HG02870 (cell line): ENCODE data around the gene TBC1D22A.
"Not testable (repeated sequence)": the region's sequence is repeated elsewhere in the genome, so short reads cannot be mapped to it uniquely, and the experiment has no call there.

ENCODE experiments used
- ATAC-seq: cut with Tn5 transposase; IDR thresholded peaks from one replicate; pipeline ENCODE4 v1.9.1; 2021; ENCODE audit warnings: mild to moderate bottlenecking, moderate library complexity; ENCODE audit not compliant: unreplicated experiment

The TBC1D22A gene

DNA sequence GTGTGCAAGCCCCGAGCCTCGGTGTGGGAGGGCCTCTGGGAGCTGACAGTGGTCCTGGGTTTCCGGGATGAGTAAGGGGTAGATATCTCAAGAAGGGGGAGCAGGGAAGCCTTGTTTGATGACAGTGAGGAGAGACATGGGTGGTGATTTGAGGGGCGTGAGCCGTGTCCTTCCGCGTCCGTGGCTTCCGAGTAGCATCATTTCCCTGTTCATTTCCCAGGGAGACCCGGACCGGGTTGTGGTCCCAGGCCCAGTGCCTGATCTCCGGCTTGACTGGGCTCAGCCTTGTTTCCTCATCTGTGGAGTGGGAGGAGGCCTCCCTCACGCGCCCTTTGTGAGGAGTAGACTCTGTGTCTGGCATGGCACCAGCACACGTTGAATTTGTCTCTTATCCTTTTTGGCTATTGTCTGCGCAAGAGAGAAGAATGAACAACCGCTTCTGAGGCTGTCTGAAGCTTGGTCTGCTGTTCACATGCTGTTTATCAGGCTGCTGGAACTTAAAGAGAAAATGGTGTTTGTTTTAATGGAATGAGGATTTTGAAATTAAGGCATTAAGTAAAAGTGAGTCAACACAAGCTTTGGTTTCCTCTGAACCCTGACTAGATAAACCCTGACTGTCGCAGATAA lies 348.5 kb downstream of the TBC1D22A start:
- no peak for ATAC-seq

DNA sequence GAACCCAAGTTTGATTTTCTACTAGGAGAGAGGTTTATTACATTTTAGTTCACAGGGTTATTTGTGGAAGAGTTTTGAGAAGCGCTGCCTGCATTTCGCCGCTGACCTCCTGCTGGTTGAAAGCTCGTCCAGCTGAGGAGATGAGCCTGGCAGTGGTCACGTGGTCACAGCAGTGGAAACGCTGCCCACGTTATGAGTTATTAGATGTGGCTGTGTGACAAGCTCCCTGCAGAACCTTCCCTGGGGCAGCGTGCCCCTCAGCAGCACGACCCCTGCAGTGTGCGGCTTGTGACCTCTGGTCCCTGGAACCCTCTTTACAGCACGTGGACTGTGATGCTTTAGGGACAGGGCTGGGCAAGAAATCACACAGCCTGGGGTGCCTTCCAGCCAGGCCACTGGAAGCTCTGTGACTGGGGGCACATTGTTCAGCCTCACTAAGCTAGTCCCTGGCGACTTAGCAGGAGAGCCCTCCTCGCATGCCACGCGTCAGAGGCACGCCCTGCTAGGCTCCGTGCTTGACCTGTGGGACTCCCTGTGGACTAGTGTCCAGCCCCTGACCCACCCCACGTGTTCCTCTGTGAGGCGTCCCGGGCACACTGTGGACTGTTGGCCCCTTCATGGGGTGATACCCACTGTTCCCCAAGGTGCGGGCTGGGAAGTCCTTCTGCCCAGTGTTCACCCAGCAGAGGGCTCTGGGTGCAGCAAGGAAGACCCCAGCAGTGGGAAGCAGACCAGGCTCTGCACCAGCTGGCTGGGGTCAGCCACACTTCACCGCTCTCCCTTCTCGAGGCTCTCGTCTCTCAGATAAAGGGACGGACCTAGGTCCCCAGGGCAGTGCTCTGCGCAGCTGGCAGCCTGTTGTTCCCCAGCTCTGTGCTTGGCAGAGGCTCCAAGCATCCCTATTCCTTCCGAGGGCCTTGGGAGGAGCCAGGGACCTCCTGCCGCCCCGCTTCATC lies 349.5 kb downstream of the TBC1D22A start:
- no peak for ATAC-seq

DNA sequence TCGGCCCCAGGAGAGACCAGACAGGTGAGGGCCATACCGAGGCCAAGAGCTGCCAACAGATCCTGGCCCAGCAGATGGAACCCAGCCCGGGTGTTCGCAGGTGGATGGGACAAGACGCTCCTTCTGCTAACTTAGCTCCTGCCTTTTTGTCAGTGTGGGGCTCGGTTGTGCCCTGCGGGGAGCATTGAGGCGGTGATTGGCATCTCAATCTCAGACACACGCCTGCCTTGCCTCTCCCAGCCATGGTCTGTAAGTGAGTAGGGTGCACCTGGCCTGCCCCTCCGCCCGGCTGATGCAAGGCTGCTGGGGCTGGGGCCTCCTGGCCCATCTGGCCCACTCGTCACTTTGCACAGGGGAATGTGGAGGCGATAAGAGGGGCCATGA lies 350.1 kb downstream of the TBC1D22A start:
- ATAC-seq, result no peak

DNA sequence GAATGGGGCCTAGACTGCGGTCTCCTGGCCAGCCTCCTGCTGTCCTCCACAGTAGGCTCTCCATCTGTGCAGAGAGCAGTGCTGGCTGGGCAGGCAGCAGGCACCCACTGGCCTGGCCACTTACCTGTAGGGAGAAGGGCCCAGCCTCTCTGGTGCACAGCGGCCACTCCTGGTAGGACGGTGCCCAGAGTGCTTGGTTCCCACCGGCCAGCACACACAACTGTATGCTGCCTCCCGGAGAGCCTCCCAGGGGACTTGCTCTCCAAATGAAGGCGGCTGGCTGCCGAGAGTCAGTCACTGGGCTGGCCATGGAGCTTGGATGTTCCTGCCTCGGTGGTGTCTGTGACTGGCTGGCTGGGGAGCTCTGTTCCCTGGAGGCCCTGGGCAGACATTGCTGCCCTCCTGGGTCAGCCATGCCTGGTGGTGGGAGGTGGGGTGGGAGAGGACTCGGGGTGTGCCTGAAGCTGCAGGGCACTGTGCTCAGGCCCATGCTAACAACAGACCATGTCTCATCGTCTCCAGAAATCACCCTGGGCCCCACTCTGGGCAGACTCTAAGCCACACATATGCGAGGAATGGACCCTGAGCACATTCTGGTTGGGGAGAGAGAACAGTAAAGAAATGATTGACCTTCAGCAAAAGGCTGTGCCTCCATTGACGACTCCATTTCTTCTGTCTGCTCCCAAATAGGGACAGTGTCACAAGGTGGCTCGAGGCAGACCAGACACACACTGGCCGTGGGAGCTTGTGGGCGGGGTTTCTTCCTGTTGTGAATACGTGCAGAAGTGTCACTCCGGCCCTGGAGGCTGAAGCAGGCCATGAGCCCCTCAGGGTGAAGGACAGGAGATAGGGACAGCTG lies 350.8 kb downstream of the TBC1D22A start:
- no peak for ATAC-seq

DNA sequence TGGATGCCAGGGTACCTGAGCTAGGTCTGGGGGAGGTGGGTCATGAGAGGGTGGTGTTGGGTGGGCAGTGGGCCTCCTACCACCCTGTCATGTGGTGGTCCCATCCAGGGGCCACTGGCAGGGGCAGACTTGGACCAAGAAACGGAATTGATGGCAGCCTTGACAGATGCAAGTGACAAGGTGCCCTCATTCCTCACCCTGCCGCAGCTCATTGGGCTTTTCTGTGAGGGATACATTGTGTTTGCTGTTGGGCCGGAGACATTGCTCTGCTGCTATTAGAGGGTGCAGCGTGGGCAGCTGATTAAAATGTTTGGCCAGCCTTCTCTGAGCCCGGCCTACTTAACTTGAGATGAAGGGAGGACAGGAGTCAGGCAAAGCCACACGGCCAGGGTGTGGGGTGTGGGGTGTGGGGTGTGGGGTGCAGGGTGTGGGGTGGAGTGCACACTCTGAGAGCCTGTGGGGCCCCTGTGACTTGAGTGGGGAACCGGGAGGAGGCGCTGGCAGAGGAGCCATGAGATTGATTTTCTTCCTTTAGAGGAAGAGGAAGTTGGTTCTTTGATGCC lies 351.5 kb downstream of the TBC1D22A start:
- ATAC-seq, result no peak

DNA sequence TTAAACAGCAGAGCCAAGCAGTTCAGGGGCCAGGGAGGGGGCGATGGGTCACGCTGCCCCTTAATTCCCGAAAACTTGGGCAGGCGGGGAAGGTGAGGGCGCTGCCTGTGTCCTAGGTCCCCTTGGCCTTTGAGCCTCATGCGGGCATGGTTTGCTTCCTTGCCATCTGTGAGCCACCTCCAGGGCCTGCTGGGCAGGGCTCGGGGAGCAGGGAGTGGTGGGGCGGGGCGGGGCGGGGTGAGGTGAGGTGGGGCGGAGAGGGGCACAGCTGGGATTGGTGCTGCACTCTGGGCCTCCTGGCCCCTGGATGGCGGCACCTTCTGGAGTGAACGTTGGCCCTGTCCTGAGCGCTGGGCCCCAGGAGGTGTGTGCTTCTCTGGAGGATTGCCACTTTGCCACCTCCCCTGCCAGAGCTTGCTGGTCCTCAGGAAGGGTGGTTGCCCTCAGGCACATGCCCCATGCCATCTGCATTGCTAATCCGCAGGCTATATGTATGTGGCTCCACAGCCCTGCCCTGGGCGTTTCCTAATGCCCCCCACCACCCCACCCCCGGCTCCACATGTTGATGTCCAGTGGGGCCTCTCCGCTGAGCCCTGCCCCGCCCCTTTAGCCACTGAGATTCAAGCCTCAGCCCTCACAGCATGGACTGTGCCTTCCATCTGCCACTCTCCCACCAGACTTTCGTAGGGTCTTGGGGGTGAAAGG lies 352.5 kb downstream of the TBC1D22A start:
- ATAC-seq, result no peak

DNA sequence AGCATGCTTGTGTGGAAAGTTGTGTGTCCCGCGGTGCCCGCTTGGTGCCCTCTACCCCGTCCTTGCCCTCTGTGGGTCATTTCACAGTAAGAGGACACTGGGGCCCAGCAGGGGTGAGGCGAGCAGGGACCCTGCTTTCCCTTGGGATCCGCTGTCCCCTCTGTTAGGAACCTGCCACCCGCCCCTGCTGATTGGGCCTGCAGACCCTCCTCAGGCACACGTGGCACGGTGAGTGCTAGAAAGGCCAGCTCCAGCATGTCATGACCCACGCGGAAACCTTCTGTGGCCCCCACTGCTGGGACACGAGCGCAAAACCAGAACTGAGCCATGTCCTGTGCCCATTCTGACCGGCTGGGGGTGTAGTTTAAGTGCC lies 353.1 kb downstream of the TBC1D22A start:
- ATAC-seq, result no peak

DNA sequence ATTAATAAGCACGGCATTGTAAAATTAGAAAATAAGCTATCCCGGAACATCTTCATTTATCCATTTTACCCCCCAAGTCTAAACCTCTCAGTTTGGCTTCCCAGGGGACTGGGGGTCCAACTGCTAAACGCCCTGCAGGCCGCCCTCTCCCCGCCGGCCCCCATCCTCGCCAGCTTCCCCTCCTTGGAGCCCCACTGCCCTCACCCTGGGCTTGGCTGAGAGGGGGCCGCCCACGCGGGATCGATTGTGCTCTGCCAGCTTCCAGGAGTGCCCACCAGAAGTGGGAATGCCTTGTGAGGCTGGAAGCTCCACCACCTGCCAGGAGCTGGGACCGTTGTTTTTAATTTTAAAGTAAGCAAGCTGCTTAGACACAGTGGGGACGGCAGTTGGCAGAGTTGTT lies 353.5 kb downstream of the TBC1D22A start:
- ATAC-seq, result no peak

DNA sequence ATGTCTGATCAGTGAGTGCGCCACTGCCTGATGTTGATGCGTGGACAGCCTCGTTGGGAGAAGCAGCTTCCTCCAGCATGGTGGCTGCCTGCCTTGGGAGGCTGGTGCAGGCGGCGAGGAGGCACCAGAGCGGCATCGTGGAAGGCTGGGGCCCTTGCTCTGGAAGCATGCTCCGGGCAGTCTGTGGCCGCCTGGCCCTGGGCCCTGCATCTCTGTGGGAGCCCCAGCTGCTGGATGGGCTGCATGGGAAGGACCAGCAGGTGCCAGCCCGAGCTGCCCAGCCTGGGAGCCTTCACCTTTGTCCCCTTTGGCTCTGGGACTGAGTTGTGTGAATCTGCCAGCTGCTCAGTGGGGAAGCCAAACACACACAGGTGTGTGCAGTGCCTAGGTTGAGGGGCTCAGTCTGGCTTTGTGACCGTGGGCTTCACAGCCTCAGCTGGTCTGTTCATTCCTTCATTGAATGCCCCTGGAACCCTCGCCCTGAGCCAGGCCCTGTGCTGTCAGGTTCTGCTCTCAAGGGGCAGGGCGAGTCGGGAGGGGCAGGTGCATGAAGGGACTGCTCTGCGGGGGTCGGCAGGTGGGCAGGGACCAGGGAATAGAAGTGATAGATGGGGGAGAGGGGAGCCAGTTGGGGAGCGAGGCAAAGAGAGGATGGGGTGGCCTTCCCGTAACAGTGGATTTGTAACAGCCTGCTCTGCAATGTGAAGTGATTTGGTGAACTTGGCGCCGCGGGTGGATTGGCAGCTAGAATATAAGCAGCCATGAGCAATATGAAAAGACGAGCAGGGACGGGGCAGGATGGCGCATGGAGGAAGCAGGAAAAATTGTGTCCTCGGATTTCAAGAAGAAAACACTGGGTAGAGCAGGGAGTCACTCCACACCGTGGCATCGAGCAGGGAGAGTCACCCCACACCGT lies 354.2 kb downstream of the TBC1D22A start:
- ATAC-seq, result no peak

DNA sequence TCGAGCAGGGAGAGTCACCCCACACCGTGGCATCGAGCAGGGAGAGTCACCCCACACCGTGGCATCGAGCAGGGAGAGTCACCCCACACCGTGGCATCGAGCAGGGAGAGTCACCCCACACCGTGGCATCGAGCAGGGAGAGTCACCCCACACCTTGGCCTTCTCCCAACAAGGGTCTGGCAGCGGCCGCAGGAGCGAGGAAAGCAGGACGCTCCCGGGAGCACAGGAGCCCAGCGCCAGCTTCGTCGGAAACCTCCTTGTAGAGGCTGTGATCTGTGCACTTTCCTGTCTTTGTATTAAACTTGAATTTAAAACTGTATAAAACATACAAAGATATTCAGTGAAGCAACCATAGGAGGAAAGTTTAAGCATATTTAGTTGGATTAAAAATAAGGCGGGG lies 355.0 kb downstream of the TBC1D22A start:
- ATAC-seq, result not testable (repeated sequence)

DNA sequence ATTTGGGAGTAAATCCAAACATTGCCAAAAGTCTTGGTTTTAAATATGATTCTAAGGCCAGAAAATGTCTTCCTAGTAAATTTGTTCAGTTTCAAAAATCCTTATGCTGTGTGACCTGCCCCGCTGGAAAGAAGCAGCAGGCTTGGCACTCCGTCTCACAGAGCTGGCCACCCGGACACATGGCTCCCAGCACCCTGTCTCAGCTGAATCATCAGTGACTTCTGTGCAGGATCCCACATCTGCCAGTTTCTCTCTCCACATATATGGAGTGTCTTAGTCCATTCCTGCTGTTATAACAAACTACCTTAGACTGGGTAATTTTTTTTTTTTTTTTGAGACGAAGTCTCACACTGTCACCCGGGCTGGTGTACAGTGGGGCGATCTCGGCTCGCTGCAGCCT lies 356.7 kb downstream of the TBC1D22A start:
- ATAC-seq, result no peak

DNA sequence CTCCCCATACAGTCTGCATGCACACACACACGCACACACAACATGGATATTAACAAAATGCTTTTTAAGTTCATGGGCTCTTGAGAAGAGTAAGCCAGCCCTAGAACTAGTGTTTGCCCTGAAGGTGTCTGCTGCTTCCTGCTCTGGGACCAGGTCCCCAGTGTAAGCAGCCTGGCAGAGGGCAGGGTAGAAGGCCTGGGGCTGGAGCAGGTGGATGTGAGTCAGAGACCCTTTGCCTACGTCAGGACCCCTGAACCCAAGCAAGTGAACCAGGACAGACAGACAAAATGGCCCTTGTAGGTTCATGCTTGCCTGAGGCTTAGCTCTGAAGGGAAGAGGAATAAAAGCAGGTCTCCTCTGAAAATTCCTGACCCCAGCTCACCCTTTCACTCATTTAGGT lies 357.9 kb downstream of the TBC1D22A start:
- no peak for ATAC-seq

DNA sequence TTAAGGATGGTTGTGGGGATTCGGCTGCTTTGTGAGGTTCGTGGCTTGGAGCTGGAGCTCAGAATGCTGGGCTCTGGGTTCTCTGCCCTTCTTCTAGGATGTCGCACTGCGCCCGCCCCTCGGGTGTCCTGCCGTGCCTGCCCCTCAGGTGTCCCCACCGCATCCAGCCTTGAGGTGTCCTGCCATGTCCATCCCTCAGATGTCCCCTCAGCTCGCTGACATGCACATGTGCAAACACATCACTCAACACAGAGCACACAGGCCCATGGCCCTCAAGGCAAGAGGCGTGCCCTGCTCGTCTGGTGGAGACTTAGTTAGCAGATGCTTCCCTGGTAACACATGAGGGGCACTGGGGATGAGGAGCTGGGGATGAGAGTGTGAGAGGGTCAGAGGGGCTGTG lies 359.3 kb downstream of the TBC1D22A start:
- no peak for ATAC-seq

DNA sequence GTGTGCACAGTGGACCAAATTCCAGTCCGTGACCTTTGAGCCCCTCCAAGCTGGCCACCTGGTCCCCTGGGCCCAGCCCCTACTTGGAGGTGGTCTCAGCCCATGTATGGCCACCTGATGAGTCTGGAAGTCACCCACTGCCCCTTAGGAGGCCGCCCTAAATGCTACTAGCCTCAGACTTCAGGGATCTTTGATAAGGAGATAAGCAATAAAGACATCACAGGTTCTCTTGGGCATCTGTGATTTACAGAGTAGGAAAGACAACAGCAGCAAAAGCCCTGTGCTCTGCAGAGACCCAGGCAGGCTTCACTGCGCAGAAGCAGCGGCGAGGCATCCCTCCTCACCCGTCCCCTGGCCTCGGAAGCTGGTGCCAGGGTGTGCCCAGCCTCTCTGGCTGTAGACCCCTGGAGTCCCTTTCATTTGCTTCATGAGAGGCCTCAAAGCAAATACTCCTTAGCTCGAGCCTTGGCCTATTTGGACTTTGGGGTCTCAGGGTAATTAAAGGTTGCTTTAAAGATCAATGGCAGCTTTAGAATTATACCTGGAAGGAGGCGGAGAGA lies 360.1 kb downstream of the TBC1D22A start:
- ATAC-seq, result no peak

DNA sequence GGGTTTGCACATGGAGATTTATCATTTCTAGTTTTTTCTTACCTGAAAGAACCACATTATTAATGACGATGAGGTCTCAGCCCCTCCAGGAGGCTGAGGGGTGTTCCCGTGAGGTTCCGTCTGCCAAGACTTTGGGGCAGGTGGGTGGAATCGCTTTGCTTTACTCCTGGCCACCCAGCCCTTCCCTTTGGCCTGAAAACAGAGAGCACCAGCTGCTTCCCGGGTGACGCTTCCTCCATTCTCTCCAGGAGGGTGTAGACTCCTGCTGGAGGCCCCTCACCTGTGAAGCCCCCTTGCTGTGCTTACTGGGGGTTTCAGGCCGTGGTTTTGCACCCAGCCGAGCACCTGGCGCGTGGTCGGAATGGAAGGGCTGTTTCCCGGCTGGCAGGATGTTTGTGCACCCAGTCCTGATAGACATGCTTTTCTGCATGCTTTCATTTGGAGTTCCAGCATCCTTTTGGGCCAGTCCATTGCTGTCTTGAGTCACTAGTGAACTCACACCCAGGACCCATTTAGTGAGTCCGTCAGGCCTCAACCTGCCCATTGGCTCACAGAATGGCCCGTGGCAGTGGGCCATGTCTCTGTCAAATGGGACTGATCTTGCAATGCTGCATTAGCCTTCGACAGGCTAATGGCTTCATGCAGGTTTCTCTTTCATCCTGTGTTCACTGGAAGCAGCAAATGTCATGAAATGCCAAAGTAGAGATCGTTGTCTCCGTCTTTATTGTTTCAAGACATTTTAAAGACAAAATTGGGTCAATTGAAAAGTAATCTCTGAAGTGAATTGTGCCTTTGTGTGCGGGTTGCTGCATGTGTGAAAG lies 360.8 kb downstream of the TBC1D22A start:
- ATAC-seq, result no peak

DNA sequence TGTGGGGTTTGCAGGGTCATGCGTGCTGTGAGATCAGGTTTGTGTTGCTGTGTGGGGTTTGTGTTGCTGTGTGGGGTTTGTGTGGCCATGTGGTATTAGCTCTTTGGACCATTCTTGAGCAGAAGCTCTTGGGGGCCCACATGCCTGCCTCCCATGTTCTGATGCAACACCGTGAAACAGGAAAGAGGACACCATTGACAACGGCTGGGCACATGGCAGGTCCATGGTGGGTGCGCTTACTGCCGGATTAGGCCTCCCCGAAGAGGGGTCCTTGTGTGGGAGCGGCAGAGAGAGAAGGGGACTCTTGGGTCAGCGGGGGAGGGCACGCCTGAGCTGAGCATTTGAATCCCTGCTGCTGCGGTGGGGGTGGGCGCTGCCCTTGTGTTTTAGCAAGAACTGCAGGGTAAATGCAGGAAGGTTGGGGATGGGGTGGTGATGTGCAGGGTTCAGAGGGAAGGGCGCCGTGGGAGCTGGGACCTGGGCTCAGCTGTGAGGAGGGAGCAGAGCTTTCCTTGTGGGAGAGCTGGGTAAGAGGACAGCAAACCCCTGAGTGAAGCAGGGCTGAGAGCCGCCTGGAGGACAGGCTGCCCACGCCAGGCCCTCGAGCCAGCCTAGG lies 361.5 kb downstream of the TBC1D22A start:
- no peak for ATAC-seq

DNA sequence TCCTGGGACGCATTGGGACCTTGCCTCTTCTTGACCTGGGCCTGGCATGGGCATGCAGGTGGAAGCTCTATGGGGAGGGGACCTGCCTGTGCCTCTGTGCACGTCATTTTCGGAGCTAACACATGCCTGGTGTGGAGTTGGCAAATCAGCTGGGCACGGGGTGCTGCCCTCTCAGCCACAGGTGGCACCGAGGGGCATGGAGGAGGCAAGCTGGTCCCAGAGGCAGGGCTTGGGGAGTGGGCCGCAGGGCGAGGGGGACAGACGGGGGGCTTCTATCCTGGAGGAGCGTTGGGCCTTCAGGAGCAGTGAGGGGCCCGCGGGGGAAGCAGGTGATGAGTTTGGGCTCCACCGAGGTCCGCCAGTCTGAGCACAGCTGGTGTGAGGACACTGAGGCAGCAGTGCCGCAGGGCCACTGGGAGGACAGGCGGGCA lies 362.0 kb downstream of the TBC1D22A start:
- ATAC-seq, result no peak

DNA sequence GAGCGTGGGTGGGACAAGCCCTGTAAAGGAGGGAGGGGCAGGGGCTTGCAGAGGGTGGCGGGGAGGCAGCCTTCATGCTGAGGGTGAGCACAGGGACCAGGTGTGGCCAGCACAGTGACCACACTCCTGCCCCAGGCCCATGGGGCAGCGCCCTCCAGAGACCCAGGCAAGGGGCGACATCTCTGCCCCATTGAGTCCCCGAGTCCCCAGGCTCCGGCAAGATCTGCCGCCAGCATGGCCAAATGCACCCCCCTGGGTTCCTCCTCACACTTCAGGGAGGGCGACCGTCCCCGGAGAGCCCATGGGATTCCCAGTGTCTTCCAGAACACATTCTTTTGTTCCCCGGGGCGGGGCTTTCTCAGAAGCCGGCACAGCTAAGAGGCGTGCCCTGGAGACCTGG lies 362.5 kb downstream of the TBC1D22A start:
- no peak for ATAC-seq
